Measurements from ENCODE around the gene FER1L5. TPM values are rescaled to one million over a fixed set of nuclear protein-coding genes. Genes with fewer than 3 reads are reported as not detected.

FER1L5 gene
- total and polyA plus RNA-seq, 2 experiments from 2014 or later: 0.18 to 0.76 TPM

Other genes starting within 250 kb of the FER1L5 start
- gene NEURL3, start 137.4 kb upstream of the FER1L5 start, total RNA-seq (2014; rRNA removed; shearing (Covaris generic)): not detected in 2 replicates
- 0.21 TPM in 1 of 2 replicates, not detected in the other for gene NEURL3, start 137.4 kb upstream of the FER1L5 start, polyA plus RNA-seq (2016; fragmentation: Nextera tagmentation; extraction: Ambion mirVana)
- gene ARID5A, start 106.0 kb upstream of the FER1L5 start, total RNA-seq (2014; rRNA removed; shearing (Covaris generic)): 7.1 and 7.7 TPM in 2 replicates
- gene ARID5A, start 106.0 kb upstream of the FER1L5 start, polyA plus RNA-seq (2016; fragmentation: Nextera tagmentation; extraction: Ambion mirVana): 5.5 and 5.9 TPM in 2 replicates
- gene KANSL3, start 4.5 kb upstream of the FER1L5 start, total RNA-seq (2014; rRNA removed; shearing (Covaris generic)): 27.2 and 31.4 TPM in 2 replicates
- 7.2 and 8.9 TPM in 2 replicates for gene KANSL3, start 4.5 kb upstream of the FER1L5 start, polyA plus RNA-seq (2016; fragmentation: Nextera tagmentation; extraction: Ambion mirVana)
- 15.8 and 16.7 TPM in 2 replicates for gene LMAN2L, start 97.3 kb downstream of the FER1L5 start, total RNA-seq (2014; rRNA removed; shearing (Covaris generic))
- gene LMAN2L, start 97.3 kb downstream of the FER1L5 start, polyA plus RNA-seq (2016; fragmentation: Nextera tagmentation; extraction: Ambion mirVana): 10.5 and 11.8 TPM in 2 replicates
- 6.7 and 12.9 TPM in 2 replicates for gene CNNM4, start 118.1 kb downstream of the FER1L5 start, total RNA-seq (2014; rRNA removed; shearing (Covaris generic))
- gene CNNM4, start 118.1 kb downstream of the FER1L5 start, polyA plus RNA-seq (2016; fragmentation: Nextera tagmentation; extraction: Ambion mirVana): 2.5 and 2.9 TPM in 2 replicates
- gene CNNM3, start 173.5 kb downstream of the FER1L5 start, total RNA-seq (2014; rRNA removed; shearing (Covaris generic)): 22.8 and 25.7 TPM in 2 replicates
- 5.3 and 7.7 TPM in 2 replicates for gene CNNM3, start 173.5 kb downstream of the FER1L5 start, polyA plus RNA-seq (2016; fragmentation: Nextera tagmentation; extraction: Ambion mirVana)
- 4.0 and 6.5 TPM in 2 replicates for gene ANKRD23, start 201.3 kb downstream of the FER1L5 start, total RNA-seq (2014; rRNA removed; shearing (Covaris generic))
- 2.9 and 5.0 TPM in 2 replicates for gene ANKRD23, start 201.3 kb downstream of the FER1L5 start, polyA plus RNA-seq (2016; fragmentation: Nextera tagmentation; extraction: Ambion mirVana)
- 17.5 and 18.3 TPM in 2 replicates for gene ANKRD39, start 215.3 kb downstream of the FER1L5 start, total RNA-seq (2014; rRNA removed; shearing (Covaris generic))
- gene ANKRD39, start 215.3 kb downstream of the FER1L5 start, polyA plus RNA-seq (2016; fragmentation: Nextera tagmentation; extraction: Ambion mirVana): 32.0 and 33.8 TPM in 2 replicates
- 69.7 and 80.7 TPM in 2 replicates for gene SEMA4C, start 227.3 kb downstream of the FER1L5 start, total RNA-seq (2014; rRNA removed; shearing (Covaris generic))
- 15.4 and 16.8 TPM in 2 replicates for gene SEMA4C, start 227.3 kb downstream of the FER1L5 start, polyA plus RNA-seq (2016; fragmentation: Nextera tagmentation; extraction: Ambion mirVana)